Mesendoderm (in vitro differentiated cells): ENCODE measurements around the gene SPECC1.

ENCODE experiments used
- DNase-seq: peaks from one replicate; pipeline ENCODE4 v3.0.0; 2013
- H2AK5ac ChIP-seq: 2 replicates; pipeline ENCODE4 v1.6.1; 2013; ENCODE audit warnings: low read length, inconsistent platforms
- H2BK120ac ChIP-seq: 2 replicates; pipeline ENCODE4 v1.6.1; 2013; ENCODE audit warnings: low read depth, mild to moderate bottlenecking, low read length, moderate library complexity, mixed read lengths
- H2BK15ac ChIP-seq: replicated peaks from 2 replicates; pipeline ENCODE4 v1.6.1; 2013; ENCODE audit warnings: low read depth, mild to moderate bottlenecking, moderate library complexity
- H2BK5ac ChIP-seq: 2 replicates; pipeline ENCODE4 v1.6.1; 2013; ENCODE audit warnings: low read length, inconsistent platforms
- H3K18ac ChIP-seq: 2 replicates; pipeline ENCODE4 v1.6.1; 2013; ENCODE audit warnings: mild to moderate bottlenecking, low read length, mixed read lengths
- H3K23ac ChIP-seq: one replicate; pipeline ENCODE4 v1.6.1; 2013; ENCODE audit warnings: low read length
- H3K27ac ChIP-seq: 2 replicates; pipeline ENCODE4 v1.5.1; 2013; ENCODE audit warnings: low read depth, mild to moderate bottlenecking, inconsistent platforms, low read length, moderate library complexity
- H3K27me3 ChIP-seq: 2 replicates; pipeline ENCODE4 v1.6.1; 2013; ENCODE audit warnings: low read length, control low read depth, mild to moderate bottlenecking, inconsistent platforms; ENCODE audit not compliant: insufficient read depth, poor library complexity
- H3K36me3 ChIP-seq: 2 replicates; pipeline ENCODE4 v1.6.1; 2013; ENCODE audit warnings: low read length, inconsistent platforms; ENCODE audit not compliant: control insufficient read depth, insufficient read depth
- H3K4ac ChIP-seq: one replicate; pipeline ENCODE4 v1.6.1; 2013; ENCODE audit warnings: low read depth, mild to moderate bottlenecking, low read length, moderate library complexity
- H3K4me1 ChIP-seq: 2 replicates; pipeline ENCODE4 v1.6.1; 2013; ENCODE audit warnings: low read depth, low read length, inconsistent platforms; ENCODE audit not compliant: control insufficient read depth
- H3K4me2 ChIP-seq: 2 replicates; pipeline ENCODE4 v1.6.1; 2013; ENCODE audit warnings: low read length
- H3K4me3 ChIP-seq: 2 replicates; pipeline ENCODE4 v1.5.1; 2013; ENCODE audit warnings: mild to moderate bottlenecking, low read length
- H3K56ac ChIP-seq: one replicate; pipeline ENCODE4 v1.6.1; 2013; ENCODE audit warnings: low read length
- H3K79me1 ChIP-seq: 2 replicates; pipeline ENCODE4 v1.6.1; 2013; ENCODE audit warnings: low read length, inconsistent platforms
- H3K79me2 ChIP-seq: 2 replicates; pipeline ENCODE4 v1.6.1; 2013; ENCODE audit warnings: mild to moderate bottlenecking, low read length; ENCODE audit not compliant: control insufficient read depth, insufficient read depth
- H3K9ac ChIP-seq: 2 replicates; pipeline ENCODE4 v1.6.1; 2013; ENCODE audit warnings: low read length, inconsistent platforms
- H4K5ac ChIP-seq: one replicate; pipeline ENCODE4 v1.6.1; 2013; ENCODE audit warnings: low read length
- H4K8ac ChIP-seq: one replicate; pipeline ENCODE4 v1.6.1; 2013; ENCODE audit warnings: low read depth, mild to moderate bottlenecking, control low read depth, low read length, moderate library complexity
- WGBS: extraction: QIAGEN DNeasy Blood & Tissue Kit; methylation state at CpG from one replicate; pipeline ENCODE4 v1.1.7; 2013; ENCODE audit warnings: low lambda C conversion rate, missing lambda C conversion rate; ENCODE audit not compliant: insufficient coverage; ENCODE audit errors: extremely low coverage; 5-methylcytosine and 5-hydroxymethylcytosine counted together

The SPECC1 gene

DNA sequence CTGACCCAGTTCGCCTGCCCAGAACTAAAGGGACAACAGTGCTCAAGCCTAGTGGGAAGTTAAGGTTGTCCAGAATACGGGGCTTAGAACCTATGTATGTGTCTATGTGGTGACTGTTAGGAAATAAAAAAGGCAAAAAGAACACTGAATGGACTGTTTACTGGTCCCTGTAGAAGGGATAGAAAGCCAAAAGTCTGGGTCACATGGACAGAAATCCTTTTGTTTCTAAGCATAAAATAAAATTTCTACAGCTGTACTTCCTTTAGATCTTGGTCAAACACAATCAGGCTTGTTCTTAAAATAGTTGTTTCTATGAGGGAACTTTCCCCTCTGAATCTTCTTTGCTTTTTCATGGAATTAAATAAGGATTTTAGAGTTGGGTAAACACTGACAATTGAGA is 245.4 kb downstream of the SPECC1 start:
- no peak overlapping the region for H3K9ac ChIP-seq
- H3K4me1 ChIP-seq: no peaks in the 10 kb centered on the region
- no peak overlapping the region for H3K18ac ChIP-seq
- H2AK5ac ChIP-seq: no peak overlapping the region
- H3K4me2 ChIP-seq: no peak overlapping the region
- no peak overlapping the region for H3K4ac ChIP-seq
- no peaks in the 10 kb centered on the region for H3K79me1 ChIP-seq
- H3K56ac ChIP-seq: no peak overlapping the region
- no CpG with 5 or more reads among the region's 2 CpGs for WGBS
- H3K27ac ChIP-seq: no peak overlapping the region
- H4K5ac ChIP-seq: no peak overlapping the region
- no peak for DNase-seq
- H3K36me3 ChIP-seq: peaks cover 6% of the 10 kb centered on the region
- H3K79me2 ChIP-seq: no peaks in the 10 kb centered on the region
- no peak overlapping the region for H2BK15ac ChIP-seq
- no peak overlapping the region for H3K4me3 ChIP-seq
- no peak overlapping the region for H3K23ac ChIP-seq
- H2BK120ac ChIP-seq: no peak overlapping the region
- no peaks in the 10 kb centered on the region for H3K27me3 ChIP-seq
- no peak overlapping the region for H4K8ac ChIP-seq
- no peak overlapping the region for H2BK5ac ChIP-seq

DNA sequence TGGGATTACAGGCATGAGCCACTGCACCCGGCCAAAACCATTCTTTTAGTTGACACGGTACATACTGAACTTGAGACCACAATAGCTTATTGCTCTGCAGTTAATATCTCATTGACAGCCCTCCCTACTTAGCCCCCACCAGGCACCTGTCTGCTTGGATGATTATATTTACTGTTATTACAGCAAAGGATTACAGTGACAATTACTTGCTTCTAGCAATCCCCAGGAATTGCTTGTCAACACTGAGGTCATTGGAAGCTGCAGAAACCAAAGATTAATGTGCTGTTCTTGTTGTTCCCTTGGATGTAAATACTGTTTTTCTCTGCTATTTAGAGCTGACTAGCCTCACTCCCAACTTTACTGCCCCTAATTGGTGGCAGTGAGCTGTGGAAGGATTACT is 247.0 kb downstream of the SPECC1 start:
- no peak overlapping the region for H3K4me3 ChIP-seq
- no peaks in the 10 kb centered on the region for H3K79me2 ChIP-seq
- H3K56ac ChIP-seq: no peak overlapping the region
- no peaks in the 10 kb centered on the region for H3K4me1 ChIP-seq
- no peak overlapping the region for H3K4ac ChIP-seq
- H3K18ac ChIP-seq: no peak overlapping the region
- H4K8ac ChIP-seq: no peak overlapping the region
- H3K23ac ChIP-seq: no peak overlapping the region
- H3K4me2 ChIP-seq: no peak overlapping the region
- no peaks in the 10 kb centered on the region for H3K79me1 ChIP-seq
- no peaks in the 10 kb centered on the region for H3K27me3 ChIP-seq
- peaks cover 8% of the 10 kb centered on the region for H3K36me3 ChIP-seq
- WGBS: no CpG with 5 or more reads among the region's 2 CpGs
- no peak overlapping the region for H2BK5ac ChIP-seq
- no peak overlapping the region for H4K5ac ChIP-seq
- H3K9ac ChIP-seq: no peak overlapping the region
- H2BK120ac ChIP-seq: no peak overlapping the region
- H2BK15ac ChIP-seq: no peak overlapping the region
- H2AK5ac ChIP-seq: no peak overlapping the region
- DNase-seq: no peak
- H3K27ac ChIP-seq: no peak overlapping the region

DNA sequence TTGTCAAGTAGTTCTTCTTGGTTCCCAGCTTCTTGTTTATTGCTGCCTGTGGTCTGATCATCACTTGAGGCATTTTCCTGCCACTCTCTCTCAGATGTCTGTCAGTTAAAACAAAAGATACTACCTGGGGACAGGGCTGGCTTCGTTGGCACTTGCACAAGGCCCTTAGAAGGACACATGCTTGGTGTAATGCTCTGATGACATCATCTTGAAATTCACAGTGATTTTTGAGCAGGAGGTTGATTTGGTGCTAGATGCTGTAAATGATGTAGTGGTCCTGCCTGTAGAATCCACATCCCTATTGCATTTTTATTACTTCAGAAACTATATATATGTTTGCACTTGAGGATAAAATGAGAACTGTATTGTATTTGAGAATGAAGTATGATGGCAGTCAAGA is 247.8 kb downstream of the SPECC1 start:
- no peak overlapping the region for H3K23ac ChIP-seq

DNA sequence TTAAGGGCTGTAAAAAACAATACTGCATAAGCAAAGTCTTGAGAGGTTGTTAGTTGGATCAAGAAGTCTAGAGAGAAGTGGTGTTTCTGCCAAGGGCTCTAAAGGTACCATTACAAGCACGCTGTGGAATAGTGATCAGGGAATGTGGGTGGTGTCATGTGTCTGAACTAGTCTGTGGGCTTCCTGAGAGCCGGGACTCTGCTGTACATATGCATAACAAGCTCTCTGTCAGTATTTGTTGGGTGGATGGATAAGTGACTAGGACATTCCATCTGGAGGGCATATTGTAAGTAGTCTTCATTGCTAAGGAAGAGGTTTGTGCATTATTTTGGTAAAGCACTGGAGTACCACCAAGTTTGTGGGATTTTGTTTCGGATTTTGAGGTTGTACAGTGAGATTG is 248.6 kb downstream of the SPECC1 start:
- Histone ChIP-seq H3K4me3 (no peak overlapping the region), H3K18ac (no peak overlapping the region), H2BK5ac (no peak overlapping the region), H3K4me2 (no peak overlapping the region), H3K36me3 (peaks cover 8% of the 10 kb centered on the region), H3K79me1 (no peaks in the 10 kb centered on the region), H2AK5ac (no peak overlapping the region), H3K4ac (no peak overlapping the region), H2BK120ac (no peak overlapping the region), H3K56ac (no peak overlapping the region), H3K27me3 (no peaks in the 10 kb centered on the region), H4K8ac (no peak overlapping the region), H3K23ac (no peak overlapping the region), H3K4me1 (no peaks in the 10 kb centered on the region), H2BK15ac (no peak overlapping the region), H3K9ac (no peak overlapping the region), H3K79me2 (no peaks in the 10 kb centered on the region), H4K5ac (no peak overlapping the region), H3K27ac (no peak overlapping the region)
- 100% methylated on average over 1 of the region's 3 CpGs for WGBS
- DNase-seq: no peak

More for the DNA sequence above, 247.8 kb downstream of the SPECC1 start:
- Histone ChIP-seq H3K27me3 (no peaks in the 10 kb centered on the region), H3K4me3 (no peak overlapping the region), H2AK5ac (no peak overlapping the region), H3K27ac (no peak overlapping the region), H4K8ac (no peak overlapping the region), H3K9ac (no peak overlapping the region), H2BK15ac (no peak overlapping the region), H3K4ac (no peak overlapping the region), H3K56ac (no peak overlapping the region), H3K79me1 (no peaks in the 10 kb centered on the region), H2BK5ac (no peak overlapping the region), H2BK120ac (no peak overlapping the region), H3K36me3 (peaks cover 8% of the 10 kb centered on the region), H3K18ac (no peak overlapping the region), H3K4me1 (no peaks in the 10 kb centered on the region), H3K4me2 (no peak overlapping the region), H4K5ac (no peak overlapping the region), H3K79me2 (no peaks in the 10 kb centered on the region)
- WGBS: no CpG with 5 or more reads among the region's 1 CpG
- no peak for DNase-seq

DNA sequence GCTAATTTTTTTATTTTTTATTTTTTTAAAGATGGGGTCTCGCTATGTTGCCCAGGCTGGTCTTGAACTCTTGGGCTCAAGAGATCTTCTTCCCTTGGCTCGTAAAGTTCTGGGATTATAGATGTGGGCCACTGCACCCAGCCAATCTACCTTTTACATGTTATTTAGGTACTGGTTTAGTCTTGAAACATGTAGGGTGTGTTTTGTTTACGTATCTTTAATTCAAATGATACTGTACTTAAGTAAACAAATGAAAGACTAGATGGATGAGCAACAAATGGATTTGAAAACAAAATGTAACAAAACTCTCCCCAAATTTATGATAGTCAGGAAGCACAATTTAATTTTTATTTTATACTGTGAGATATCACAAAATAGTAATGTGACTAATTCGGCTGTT is 250.5 kb downstream of the SPECC1 start:
- H2BK5ac ChIP-seq: no peak overlapping the region
- no peak overlapping the region for H3K4me2 ChIP-seq
- H3K9ac ChIP-seq: no peak overlapping the region
- peaks cover 8% of the 10 kb centered on the region for H3K36me3 ChIP-seq
- no peak overlapping the region for H2BK120ac ChIP-seq
- DNase-seq: no peak
- H3K79me1 ChIP-seq: no peaks in the 10 kb centered on the region
- no peak overlapping the region for H3K4ac ChIP-seq
- H3K4me3 ChIP-seq: no peak overlapping the region
- H3K27me3 ChIP-seq: no peaks in the 10 kb centered on the region
- no peak overlapping the region for H4K8ac ChIP-seq
- no peaks in the 10 kb centered on the region for H3K79me2 ChIP-seq
- H3K18ac ChIP-seq: no peak overlapping the region
- no peak overlapping the region for H2AK5ac ChIP-seq
- no CpG with 5 or more reads among the region's 4 CpGs for WGBS
- no peaks in the 10 kb centered on the region for H3K4me1 ChIP-seq
- H4K5ac ChIP-seq: no peak overlapping the region
- no peak overlapping the region for H3K56ac ChIP-seq
- no peak overlapping the region for H3K23ac ChIP-seq
- H3K27ac ChIP-seq: no peak overlapping the region
- H2BK15ac ChIP-seq: no peak overlapping the region

DNA sequence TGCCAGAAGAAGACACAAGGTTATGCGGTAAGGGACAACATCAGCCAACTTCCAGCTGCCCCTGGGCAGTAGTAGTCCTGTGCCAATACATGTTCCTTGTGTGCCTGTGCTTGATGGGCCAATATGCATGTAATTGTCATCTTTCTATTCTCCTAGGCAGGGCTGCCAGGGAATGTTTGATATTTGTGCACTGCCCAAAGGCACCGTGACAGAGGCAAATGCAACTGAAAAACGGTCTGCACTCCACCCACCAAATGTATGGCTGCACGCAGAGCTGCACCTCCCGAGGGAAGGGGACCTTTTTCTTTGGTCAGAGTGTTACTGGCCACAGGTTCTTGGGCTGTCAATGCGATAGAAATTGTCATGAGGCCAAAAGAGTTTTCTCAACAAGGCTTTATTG is 251.1 kb downstream of the SPECC1 start:
- no peaks in the 10 kb centered on the region for H3K79me1 ChIP-seq
- H4K8ac ChIP-seq: no peak overlapping the region
- H3K4me1 ChIP-seq: no peaks in the 10 kb centered on the region
- H2AK5ac ChIP-seq: no peak overlapping the region
- H4K5ac ChIP-seq: no peak overlapping the region
- H3K18ac ChIP-seq: no peak overlapping the region
- no peaks in the 10 kb centered on the region for H3K79me2 ChIP-seq
- H3K36me3 ChIP-seq: peaks cover 6% of the 10 kb centered on the region
- no peak overlapping the region for H3K4ac ChIP-seq
- H3K27me3 ChIP-seq: no peaks in the 10 kb centered on the region
- H3K56ac ChIP-seq: no peak overlapping the region
- no CpG with 5 or more reads among the region's 6 CpGs for WGBS
- H3K27ac ChIP-seq: no peak overlapping the region
- H3K4me2 ChIP-seq: no peak overlapping the region
- DNase-seq: no peak
- no peak overlapping the region for H3K4me3 ChIP-seq
- no peak overlapping the region for H3K9ac ChIP-seq
- H3K23ac ChIP-seq: no peak overlapping the region
- H2BK120ac ChIP-seq: no peak overlapping the region
- H2BK5ac ChIP-seq: no peak overlapping the region
- no peak overlapping the region for H2BK15ac ChIP-seq
